Measurements from ENCODE around the gene F8.
A peak's percentile ranks its signal among the peaks of the same experiment; 100 is the strongest.

F8 gene

GRCh38 chrX:155022585-155022984 is at the start of gene F8:
Gene F8, minus strand, starts transcription at chrX:155022723. Its CDS starts 171 bp downstream, at chrX:155022552.
- in situ Hi-C loops (cut with MboI; ENCODE audit: low sequenced_read_pairs) = no loop called here
- no peak for DNase-seq (ENCODE audit: low spot score in 2 of 2)
- Histone ChIP-seq H3K27me3 (ENCODE audit: low read depth) (no peaks in the 10 kb centered on the region), H3K36me3 (replicated peaks) (no peaks in the 10 kb centered on the region), H3K4me1 (no peaks in the 10 kb centered on the region), H3K4me3 (no peak within 1 kb of the TSS), H3K9me3 (no peaks in the 10 kb centered on the region)

GRCh38 chrX:155071694-155072280 is 49.3 kb upstream of the F8 start:
- in situ Hi-C loops (cut with MboI; ENCODE audit: low sequenced_read_pairs) = loop anchor here (25.0 kb wide), 1 partner anchor 309 kb away; the partner anchor contains the start of genes DKC1 and GAB3
- Histone ChIP-seq H3K4me3 (peak overlapping the region; percentile 83), H3K27me3 (ENCODE audit: low read depth) (no peaks in the 10 kb centered on the region), H3K36me3 (replicated peaks) (peaks cover 34% of the 10 kb centered on the region), H3K4me1 (peaks cover 8% of the 10 kb centered on the region), H3K9me3 (no peaks in the 10 kb centered on the region)
- no peak for DNase-seq (ENCODE audit: low spot score in 2 of 2)

GRCh38 chrX:155070975-155071693 is 48.6 kb upstream of the F8 start, which contains the start of the genes BRCC3, CMC4 and MTCP1:
Gene BRCC3, plus strand, starts transcription at chrX:155071508. Its CDS starts 20 bp downstream, at chrX:155071528.
Gene CMC4, minus strand, starts transcription at chrX:155071136. Its CDS starts 7,113 bp downstream, at chrX:155064023.
Gene MTCP1, minus strand, starts transcription at chrX:155071136. Its CDS starts 5,126 bp downstream, at chrX:155066010.
- DNase-seq (ENCODE audit: low spot score in 2 of 2) = peak; percentile 83 to 91
- Histone ChIP-seq H3K27me3 (ENCODE audit: low read depth) (no peaks in the 10 kb centered on the region), H3K4me1 (peaks cover 8% of the 10 kb centered on the region), H3K4me3 (peak within 1 kb of the TSS; percentile 83), H3K9me3 (no peaks in the 10 kb centered on the region), H3K36me3 (replicated peaks) (peaks cover 29% of the 10 kb centered on the region)
- in situ Hi-C loops (cut with MboI; ENCODE audit: low sequenced_read_pairs) = loop anchor here (25.0 kb wide), 1 partner anchor 309 kb away; the partner anchor contains the start of genes DKC1 and GAB3

- peaks cover 8% of the 10 kb centered on the region for H3K4me1 ChIP-seq
Measured at GRCh38 chrX:155070663-155070974, 48.1 kb upstream of the F8 start.

GRCh38 chrX:155070038-155070437 is 47.5 kb upstream of the F8 start:
- DNase-seq (ENCODE audit: low spot score in 2 of 2) = peak in 1 of 2 experiments; percentile 25
- in situ Hi-C loops (cut with MboI; ENCODE audit: low sequenced_read_pairs) = loop anchor here (25.0 kb wide), 1 partner anchor 308 kb away; the partner anchor contains the start of genes DKC1 and GAB3
- Histone ChIP-seq H3K4me1 (peaks cover 8% of the 10 kb centered on the region), H3K4me3 (peak overlapping the region; percentile 66), H3K36me3 (replicated peaks) (peaks cover 20% of the 10 kb centered on the region), H3K27me3 (ENCODE audit: low read depth) (no peaks in the 10 kb centered on the region), H3K9me3 (no peaks in the 10 kb centered on the region)

More at GRCh38 chrX:155070663-155070974, 48.1 kb upstream of the F8 start:
- Histone ChIP-seq H3K27me3 (ENCODE audit: low read depth) (no peaks in the 10 kb centered on the region), H3K9me3 (no peaks in the 10 kb centered on the region), H3K36me3 (replicated peaks) (peaks cover 26% of the 10 kb centered on the region), H3K4me3 (peak overlapping the region; percentile 66)
- DNase-seq (ENCODE audit: low spot score in 2 of 2) = no peak
- in situ Hi-C loops (cut with MboI; ENCODE audit: low sequenced_read_pairs) = loop anchor here (25.0 kb wide), 1 partner anchor 308 kb away; the partner anchor contains the start of genes DKC1 and GAB3

- H3K36me3 ChIP-seq (replicated peaks) = peaks cover 18% of the 10 kb centered on the region
- no peaks in the 10 kb centered on the region for H3K27me3 ChIP-seq (ENCODE audit: low read depth)
- in situ Hi-C loops (cut with MboI; ENCODE audit: low sequenced_read_pairs) = loop anchor here (25.0 kb wide), 1 partner anchor 307 kb away; the partner anchor contains the start of genes DKC1 and GAB3
- DNase-seq (ENCODE audit: low spot score in 2 of 2) = no peak
- H3K9me3 ChIP-seq = no peaks in the 10 kb centered on the region
- H3K4me1 ChIP-seq = peaks cover 8% of the 10 kb centered on the region
- peak overlapping the region; percentile 66 for H3K4me3 ChIP-seq
Measured at GRCh38 chrX:155069414-155069813, 46.9 kb upstream of the F8 start.

GRCh38 chrX:155068165-155068564 is 45.6 kb upstream of the F8 start:
- DNase-seq (ENCODE audit: low spot score in 2 of 2) = no peak
- in situ Hi-C loops (cut with MboI; ENCODE audit: low sequenced_read_pairs) = loop anchor here (25.0 kb wide), 1 partner anchor 306 kb away; the partner anchor contains the start of genes DKC1 and GAB3
- no peaks in the 10 kb centered on the region for H3K9me3 ChIP-seq
- H3K4me1 ChIP-seq = peaks cover 8% of the 10 kb centered on the region
- no peaks in the 10 kb centered on the region for H3K27me3 ChIP-seq (ENCODE audit: low read depth)
- no peak overlapping the region for H3K4me3 ChIP-seq
- H3K36me3 ChIP-seq (replicated peaks) = peaks cover 6% of the 10 kb centered on the region; the same call in 1 of the 2 replicates

GRCh38 chrX:155065035-155065734 is 42.7 kb upstream of the F8 start:
- Histone ChIP-seq H3K4me1 (peaks cover 8% of the 10 kb centered on the region), H3K9me3 (no peaks in the 10 kb centered on the region), H3K36me3 (replicated peaks) (peaks cover 20% of the 10 kb centered on the region), H3K27me3 (ENCODE audit: low read depth) (no peaks in the 10 kb centered on the region), H3K4me3 (no peak overlapping the region)
- in situ Hi-C loops (cut with MboI; ENCODE audit: low sequenced_read_pairs) = loop anchor here (25.0 kb wide), 1 partner anchor 303 kb away; the partner anchor contains the start of genes DKC1 and GAB3
- no peak for DNase-seq (ENCODE audit: low spot score in 2 of 2)

- Histone ChIP-seq H3K9me3 (no peaks in the 10 kb centered on the region), H3K36me3 (replicated peaks) (peaks cover 24% of the 10 kb centered on the region), H3K4me1 (peaks cover 3% of the 10 kb centered on the region), H3K27me3 (ENCODE audit: low read depth) (no peaks in the 10 kb centered on the region), H3K4me3 (no peak overlapping the region)
- DNase-seq (ENCODE audit: low spot score in 2 of 2) = no peak
- in situ Hi-C loops (cut with MboI; ENCODE audit: low sequenced_read_pairs) = loop anchor here (25.0 kb wide), 1 partner anchor 299 kb away; the partner anchor contains the start of genes DKC1 and GAB3
Measured at GRCh38 chrX:155061760-155062159, 39.2 kb upstream of the F8 start.

- DNase-seq (ENCODE audit: low spot score in 2 of 2) = peak; percentile 77 to 82
- Histone ChIP-seq H3K4me3 (no peak overlapping the region), H3K4me1 (peaks cover 8% of the 10 kb centered on the region), H3K36me3 (replicated peaks) (peaks cover 18% of the 10 kb centered on the region), H3K9me3 (no peaks in the 10 kb centered on the region), H3K27me3 (ENCODE audit: low read depth) (no peaks in the 10 kb centered on the region)
- in situ Hi-C loops (cut with MboI; ENCODE audit: low sequenced_read_pairs) = loop anchor here (5.0 to 25.0 kb wide), 2 partner anchors 75 to 295 kb away; partner anchors contain the start of genes DKC1 and GAB3
Measured at GRCh38 chrX:155056877-155057792, 34.6 kb upstream of the F8 start.

- Histone ChIP-seq H3K9me3 (no peaks in the 10 kb centered on the region), H3K4me3 (no peak overlapping the region), H3K36me3 (replicated peaks) (peaks cover 12% of the 10 kb centered on the region), H3K4me1 (peaks cover 10% of the 10 kb centered on the region), H3K27me3 (ENCODE audit: low read depth) (no peaks in the 10 kb centered on the region)
- no peak for DNase-seq (ENCODE audit: low spot score in 2 of 2)
- in situ Hi-C loops (cut with MboI; ENCODE audit: low sequenced_read_pairs) = loop anchor here (5.0 to 25.0 kb wide), 2 partner anchors 74 to 294 kb away; partner anchors contain the start of genes DKC1 and GAB3
Measured at GRCh38 chrX:155056471-155056870, 33.9 kb upstream of the F8 start.

- Histone ChIP-seq H3K4me1 (peaks cover 12% of the 10 kb centered on the region), H3K27me3 (ENCODE audit: low read depth) (no peaks in the 10 kb centered on the region), H3K4me3 (no peak overlapping the region), H3K9me3 (no peaks in the 10 kb centered on the region), H3K36me3 (replicated peaks) (peaks cover 6% of the 10 kb centered on the region)
- in situ Hi-C loops (cut with MboI; ENCODE audit: low sequenced_read_pairs) = loop anchor here (5.0 to 25.0 kb wide), 2 partner anchors 73 to 293 kb away; partner anchors contain the start of genes DKC1 and GAB3
- no peak for DNase-seq (ENCODE audit: low spot score in 2 of 2)
Measured at GRCh38 chrX:155055494-155055893, 33.0 kb upstream of the F8 start.
